SK-N-MC (cell line): ENCODE measurements around the gene GTPBP1.

Source experiments
- DNase-seq: peaks from one replicate; pipeline ENCODE4 v3.0.0-alpha.2; 2011; ENCODE audit warnings: low read depth, low spot score
- H3K27ac ChIP-seq: fragments of 200-600 bp; sonication (generic); 2 replicates; pipeline ENCODE4 v1.5.1; 2016; ENCODE audit warnings: mixed run types
- H3K36me3 ChIP-seq: fragments of 200-600 bp; sonication (generic); 2 replicates; pipeline ENCODE4 v1.6.1; 2017; ENCODE audit warnings: antibody characterized with exemption, low read length, mixed read lengths; ENCODE audit not compliant: insufficient read depth
- H3K4me3 ChIP-seq: fragments of 200-600 bp; sonication (generic); 2 replicates; pipeline ENCODE4 v1.5.1; 2016
- H3K9ac ChIP-seq: fragments of 200-600 bp; sonication (generic); 2 replicates; pipeline ENCODE4 v1.8.0; 2017; ENCODE audit warnings: mixed run types, mixed read lengths; ENCODE audit not compliant: insufficient read length
- H3K9me3 ChIP-seq: fragments of 200-600 bp; sonication (generic); 2 replicates; pipeline ENCODE4 v1.6.1; 2017; ENCODE audit warnings: low read depth, mild to moderate bottlenecking, antibody characterized with exemption, low read length, moderate library complexity, mixed read lengths
- EZH2 ChIP-seq: fragments of 200-600 bp; sonication (generic); IDR thresholded peaks from one replicate; pipeline ENCODE4 v1.6.1; 2017; ENCODE audit warnings: antibody characterized with exemption
- FOXP2 ChIP-seq: optimal IDR thresholded peaks from 2 replicates; pipeline ENCODE3; 2011; ENCODE audit warnings: mild to moderate bottlenecking, moderate library complexity; ENCODE audit not compliant: insufficient read depth; ENCODE audit errors: extremely low read length, control extremely low read depth
- POLR2AphosphoS5 ChIP-seq: IDR thresholded peaks from 2 replicates; pipeline ENCODE4 v1.6.1; 2012; ENCODE audit warnings: mild to moderate bottlenecking, low read depth, low read length, borderline replicate concordance

GTPBP1 gene

DNA sequence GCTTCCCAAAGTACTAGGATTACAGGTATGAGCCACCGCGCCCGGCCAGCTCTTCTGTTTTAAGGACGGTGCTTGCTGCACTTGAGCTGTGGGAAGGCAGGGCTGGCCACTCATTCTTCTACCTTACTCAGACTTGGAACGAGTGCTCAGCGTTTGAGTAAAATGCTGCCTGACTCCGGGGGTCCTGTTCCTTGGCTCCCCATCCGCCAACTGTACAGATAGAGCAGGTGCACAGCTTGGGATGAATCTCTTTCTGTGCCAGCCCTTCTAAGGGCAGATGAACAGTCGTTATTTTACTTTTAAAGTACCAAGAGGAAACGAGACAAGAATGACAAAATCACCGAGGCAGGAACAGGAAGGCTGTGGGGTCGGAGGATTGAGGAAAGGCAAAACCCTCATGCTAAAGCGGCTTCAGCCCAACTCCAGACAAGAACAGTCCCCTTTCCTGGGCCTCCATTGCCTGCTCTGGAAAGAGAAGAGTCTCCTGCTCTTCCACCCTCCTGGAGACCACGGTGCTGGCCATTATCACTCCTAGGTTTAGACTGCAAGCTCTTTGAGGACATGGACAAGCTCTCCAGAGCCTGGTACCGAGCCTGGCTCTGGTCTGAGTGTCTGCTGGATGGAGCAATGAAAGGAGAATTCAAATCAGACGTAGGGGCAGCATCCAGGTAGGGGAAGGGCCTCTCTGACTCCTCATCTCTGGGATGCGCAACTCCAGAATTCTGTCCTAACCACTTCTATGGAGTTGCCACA, 51.1 kb downstream of the GTPBP1 start:
- TF ChIP-seq FOXP2: no peak
- no peak for TF ChIP-seq POLR2AphosphoS5
- no peak for TF ChIP-seq EZH2
- Histone ChIP-seq H3K9me3 (no peaks in the 10 kb centered on the region), H3K4me3 (peak overlapping the region; percentile 86), H3K27ac (no peak overlapping the region), H3K36me3 (peaks cover 6% of the 10 kb centered on the region; the same call in 1 of the 2 replicates), H3K9ac (peak overlapping the region; percentile 86)
- no peak for DNase-seq

DNA sequence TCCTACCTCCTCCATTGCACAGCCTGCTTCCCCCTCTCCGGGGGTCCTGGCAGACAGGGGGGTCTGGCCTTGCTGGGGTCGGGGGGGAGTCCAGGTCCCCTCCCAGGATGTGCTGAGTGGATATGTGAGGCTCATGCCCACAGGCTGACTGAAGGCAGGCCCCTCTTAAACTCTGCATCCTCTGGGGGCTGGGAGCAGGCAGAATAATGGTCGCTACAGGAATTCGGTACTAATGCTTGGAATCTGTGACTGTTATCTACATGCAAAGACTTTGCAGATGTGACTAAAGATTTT, 51.7 kb downstream of the GTPBP1 start:
- Histone ChIP-seq H3K4me3 (no peak overlapping the region), H3K36me3 (peaks cover 2% of the 10 kb centered on the region; the same call in 1 of the 2 replicates), H3K9ac (no peak overlapping the region), H3K9me3 (no peaks in the 10 kb centered on the region), H3K27ac (no peak overlapping the region)
- TF ChIP-seq FOXP2 (no peak), EZH2 (no peak), POLR2AphosphoS5 (no peak)
- no peak for DNase-seq

DNA sequence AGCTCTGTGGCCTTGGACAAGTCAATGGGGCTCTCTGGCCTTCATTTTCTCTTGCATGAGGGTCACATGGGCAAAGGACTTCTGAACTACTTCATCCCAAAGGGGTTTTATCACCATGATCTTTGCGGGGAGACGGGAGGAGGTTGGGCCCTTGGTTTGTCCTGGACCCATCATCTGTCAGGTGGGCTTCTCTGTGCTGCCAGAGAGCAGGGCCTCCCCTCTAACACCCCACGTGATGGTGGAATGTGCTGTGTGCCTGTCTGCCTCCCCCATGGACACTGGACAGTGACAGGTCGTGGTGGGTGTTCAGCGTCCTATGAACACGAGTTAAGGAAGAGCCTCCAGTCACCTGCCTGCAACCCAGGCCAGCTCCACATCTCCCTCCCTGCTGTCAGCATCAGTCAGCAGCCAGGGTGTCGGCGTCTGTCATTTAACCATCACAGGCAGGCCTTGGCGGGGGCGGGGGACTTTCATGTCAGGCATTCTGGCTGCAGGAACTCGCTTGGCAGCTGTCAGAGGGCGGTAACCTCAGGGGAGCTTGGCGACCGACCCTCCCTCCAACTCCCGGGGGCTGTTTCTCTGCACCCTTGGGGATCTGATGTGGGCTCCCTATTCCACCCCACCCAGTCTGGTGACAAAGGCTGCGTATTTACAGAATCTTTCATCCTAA, 52.7 kb downstream of the GTPBP1 start:
- no peak overlapping the region for H3K4me3 ChIP-seq
- no peak for TF ChIP-seq POLR2AphosphoS5
- TF ChIP-seq FOXP2: no peak
- no peak for TF ChIP-seq EZH2
- no peak for DNase-seq
- H3K9me3 ChIP-seq: no peaks in the 10 kb centered on the region
- no peak overlapping the region for H3K9ac ChIP-seq
- no peaks in the 10 kb centered on the region for H3K36me3 ChIP-seq
- no peak overlapping the region for H3K27ac ChIP-seq

DNA sequence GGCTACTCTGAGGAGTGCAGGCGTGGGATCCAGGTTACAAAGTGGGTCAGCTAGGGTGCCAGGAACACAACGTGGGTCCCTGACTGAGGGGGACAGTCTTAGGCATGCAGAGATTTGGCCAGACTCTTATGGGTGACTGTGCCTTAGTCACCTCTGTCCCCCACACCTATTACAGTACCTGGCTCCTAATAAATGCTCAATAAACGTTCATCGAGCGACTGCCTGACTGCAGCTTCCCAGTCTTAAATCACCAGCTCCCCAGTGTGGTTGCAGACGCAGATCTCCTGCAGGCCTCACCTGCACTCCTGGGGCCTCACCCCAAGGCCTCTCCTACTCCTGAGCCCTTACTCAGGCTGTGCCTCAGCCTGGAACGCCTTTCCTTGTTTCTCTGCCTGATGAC, 53.3 kb downstream of the GTPBP1 start:
- H3K9me3 ChIP-seq: no peaks in the 10 kb centered on the region
- no peak overlapping the region for H3K27ac ChIP-seq
- no peak for DNase-seq
- H3K36me3 ChIP-seq: no peaks in the 10 kb centered on the region
- H3K4me3 ChIP-seq: no peak overlapping the region
- H3K9ac ChIP-seq: no peak overlapping the region
- TF ChIP-seq EZH2 (no peak), POLR2AphosphoS5 (no peak)

DNA sequence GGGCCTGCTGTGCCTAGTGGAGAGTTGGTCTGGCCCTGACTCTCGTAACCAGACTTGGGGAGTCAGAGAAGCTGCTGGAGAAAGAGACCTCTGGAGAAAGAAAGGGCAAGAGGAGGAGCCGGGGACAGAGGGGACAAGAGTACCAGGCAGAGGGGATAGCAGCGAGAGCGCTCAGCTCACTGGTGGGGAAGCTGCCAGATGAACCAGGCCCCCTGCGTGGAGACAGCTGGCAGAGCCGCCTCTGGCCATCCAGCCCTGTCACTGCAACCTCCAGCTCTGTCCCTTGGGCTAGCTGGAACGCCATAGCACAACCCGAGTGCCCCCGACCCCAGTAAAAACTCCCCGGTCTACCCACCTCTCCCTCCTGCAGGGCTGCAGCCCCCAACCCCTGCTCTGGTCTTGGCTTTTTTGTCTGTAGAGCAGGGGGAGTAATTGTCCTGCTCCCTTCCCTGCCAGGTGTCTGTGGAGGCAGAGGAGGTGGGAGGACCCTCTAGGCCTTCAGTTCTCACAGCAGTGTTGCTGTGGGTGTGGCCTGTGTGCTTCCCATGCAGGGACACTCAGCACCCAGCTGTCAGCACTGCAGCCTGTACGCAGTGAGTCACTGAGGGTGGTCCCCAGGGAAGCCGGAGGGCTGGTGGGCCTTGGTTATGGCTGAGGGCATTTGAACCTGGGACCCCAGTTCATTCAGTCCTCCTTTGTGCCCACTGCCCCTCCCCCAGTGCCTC, 54.9 kb downstream of the GTPBP1 start:
- Histone ChIP-seq H3K9me3 (no peaks in the 10 kb centered on the region), H3K4me3 (no peak overlapping the region), H3K27ac (no peak overlapping the region), H3K9ac (no peak overlapping the region), H3K36me3 (no peaks in the 10 kb centered on the region)
- DNase-seq: no peak
- no peak for TF ChIP-seq EZH2
- TF ChIP-seq FOXP2: no peak
- TF ChIP-seq POLR2AphosphoS5: no peak

DNA sequence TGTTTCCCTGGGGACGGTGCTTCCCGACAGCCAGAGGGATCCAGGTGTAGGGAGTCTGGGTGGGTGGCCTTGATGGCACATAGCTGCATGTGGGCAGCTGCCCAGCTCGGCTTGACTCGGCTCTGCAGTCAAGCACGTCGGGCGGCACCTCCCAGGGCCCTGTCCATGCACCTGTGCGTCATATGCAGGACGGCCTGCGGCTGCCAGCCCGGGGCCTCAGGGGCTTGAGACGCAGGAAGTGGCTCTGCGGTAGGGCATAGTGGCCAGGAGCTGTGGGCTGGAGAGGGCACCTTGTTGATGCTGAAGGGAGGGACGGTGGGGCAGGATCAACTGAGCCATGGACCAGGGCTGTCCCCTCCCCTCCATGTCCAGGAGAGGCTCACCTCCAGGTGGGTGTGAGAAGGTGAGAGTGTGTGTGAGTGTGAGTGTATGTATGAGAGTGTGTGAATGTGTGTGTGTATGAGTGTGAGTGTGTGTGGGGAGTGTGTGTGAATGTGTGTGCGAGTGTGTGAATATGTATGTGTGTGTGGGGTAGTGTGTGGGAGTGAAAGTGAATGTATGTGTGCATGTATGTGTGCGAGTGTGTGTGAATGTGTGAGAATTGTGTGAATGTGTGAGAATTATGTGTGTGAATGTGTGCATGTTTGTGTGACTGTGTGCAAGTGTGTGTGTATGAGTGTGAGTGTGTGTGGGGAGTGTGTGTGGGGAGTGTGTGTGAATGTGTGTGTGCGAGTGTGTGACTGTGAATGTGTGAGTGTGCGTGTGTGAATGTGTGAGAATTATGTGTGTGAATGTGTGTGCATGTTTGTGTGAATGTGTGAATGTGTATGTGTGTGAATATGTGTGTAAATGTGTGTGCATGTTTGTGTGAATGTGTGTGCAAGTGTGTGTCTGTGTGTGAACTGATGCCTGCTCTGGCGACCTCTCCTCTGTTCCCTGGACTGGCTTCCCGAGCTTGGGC, 55.7 kb downstream of the GTPBP1 start:
- H3K4me3 ChIP-seq: no peak overlapping the region
- no peak for TF ChIP-seq EZH2
- TF ChIP-seq FOXP2: no peak
- TF ChIP-seq POLR2AphosphoS5: no peak
- H3K9me3 ChIP-seq: no peaks in the 10 kb centered on the region
- no peak overlapping the region for H3K9ac ChIP-seq
- no peak for DNase-seq
- no peaks in the 10 kb centered on the region for H3K36me3 ChIP-seq
- no peak overlapping the region for H3K27ac ChIP-seq

DNA sequence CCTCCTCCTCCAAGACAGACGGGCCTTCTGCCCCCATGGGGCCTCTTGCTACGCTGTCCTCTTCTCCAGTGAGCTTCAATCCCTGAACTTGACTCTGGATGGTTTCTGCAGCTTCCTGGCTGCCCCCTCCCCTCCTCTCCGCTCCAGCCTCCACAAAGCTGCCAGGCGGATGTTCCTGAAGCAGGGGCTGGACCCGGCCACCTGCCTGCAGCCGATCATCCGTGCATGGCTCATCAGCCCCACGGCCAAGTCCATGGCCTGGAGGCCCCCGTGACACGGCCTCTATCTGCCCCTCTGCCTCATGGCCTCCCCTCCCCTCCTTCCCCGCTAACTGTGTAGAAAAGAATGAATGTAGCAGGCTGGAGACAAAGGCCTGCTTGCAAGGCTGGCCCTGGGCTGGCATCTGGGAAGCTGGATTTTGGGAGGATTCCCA, 56.8 kb downstream of the GTPBP1 start:
- H3K9me3 ChIP-seq: no peaks in the 10 kb centered on the region
- H3K27ac ChIP-seq: peak overlapping the region; percentile 25; the same call in 1 of the 2 replicates
- H3K4me3 ChIP-seq: no peak overlapping the region
- no peaks in the 10 kb centered on the region for H3K36me3 ChIP-seq
- H3K9ac ChIP-seq: no peak overlapping the region
- DNase-seq: no peak
- TF ChIP-seq EZH2: no peak
- TF ChIP-seq POLR2AphosphoS5: no peak
- no peak for TF ChIP-seq FOXP2
